Fibroblast of lung (primary cell): ENCODE results near the gene CCNI. TPM values are rescaled to one million over a fixed set of nuclear protein-coding genes. Genes with fewer than 3 reads are reported as not detected.
A peak's percentile ranks its signal among the peaks of the same experiment; 100 is the strongest.

Experiments
- DNase-seq, 2 donors: peaks; one replicate each; pipeline versions ENCODE4 v3.0.0 to v3.0.0-alpha.2; 2010; ENCODE audit warnings: low read depth in 2 of 2
- H2AFZ ChIP-seq: 2 replicates; pipeline ENCODE4 v1.5.1; 2012; ENCODE audit warnings: low read length, control low read depth, inconsistent platforms
- H3K27ac ChIP-seq: 2 replicates; pipeline ENCODE4 v1.5.1; 2011; ENCODE audit warnings: low read length, control low read depth; ENCODE audit not compliant: insufficient read depth
- H3K27me3 ChIP-seq: 2 replicates; pipeline ENCODE4 v1.5.1; 2011; ENCODE audit warnings: mild to moderate bottlenecking, low read length; ENCODE audit not compliant: control insufficient read depth, insufficient read depth
- H3K36me3 ChIP-seq: 2 replicates; pipeline ENCODE4 v1.5.1; 2011; ENCODE audit warnings: low read length; ENCODE audit not compliant: control insufficient read depth, insufficient read depth
- H3K4me1 ChIP-seq: 2 replicates; pipeline ENCODE4 v1.5.1; 2011; ENCODE audit warnings: low read length; ENCODE audit not compliant: control insufficient read depth, insufficient read depth; ENCODE audit errors: extremely low read depth
- H3K4me2 ChIP-seq: 2 replicates; pipeline ENCODE4 v1.5.1; 2011; ENCODE audit warnings: low read length, control low read depth; ENCODE audit not compliant: insufficient read depth; ENCODE audit errors: extremely low read depth
- H3K4me3 ChIP-seq, 4 experiments: fragments of 200-600 bp in 1 of 4; sonication (generic) in 1 of 4; replicated peaks in 1 of 4; 2 replicates each; pipeline ENCODE4 v1.5.1; 2011 to 2016; ENCODE audit warnings: low read length in 4 of 4, low read depth in 3 of 4, mild to moderate bottlenecking in 3 of 4, control low read depth in 2 of 4, inconsistent platforms in 1 of 4, mixed read lengths in 1 of 4; ENCODE audit not compliant: insufficient read depth in 1 of 4; ENCODE audit errors: control extremely low read depth in 1 of 4
- H3K79me2 ChIP-seq: 2 replicates; pipeline ENCODE4 v1.5.1; 2012; ENCODE audit warnings: mild to moderate bottlenecking, low read length, inconsistent platforms; ENCODE audit not compliant: control insufficient read depth, insufficient read depth
- H3K9ac ChIP-seq: 2 replicates; pipeline ENCODE4 v1.5.1; 2011; ENCODE audit warnings: mild to moderate bottlenecking, low read length, control low read depth; ENCODE audit not compliant: insufficient read depth
- H3K9me3 ChIP-seq: 2 replicates; pipeline ENCODE4 v1.5.1; 2012; ENCODE audit warnings: low read depth, low read length; ENCODE audit not compliant: control insufficient read depth, insufficient read depth
- H4K20me1 ChIP-seq: 2 replicates; pipeline ENCODE4 v1.5.1; 2011; ENCODE audit warnings: low read length; ENCODE audit not compliant: control insufficient read depth, insufficient read depth; ENCODE audit errors: extremely low read depth
- EZH2 ChIP-seq: IDR thresholded peaks from 2 replicates; pipeline ENCODE4 v1.5.1; 2012; ENCODE audit warnings: low read length, control low read depth, mild to moderate bottlenecking; ENCODE audit errors: missing control alignments
- polyA plus RNA-seq, 2 donors: library from polyadenylated mRNA; depleted of rRNA in 1 of 2; stranded (reverse) in 1 of 2; unstranded in 1 of 2; fragments of >200 nt; gene quantifications; 2 replicates each; pipeline ENCODE4 v1.2.1, GENCODE V29; 2011 to 2012; ENCODE audit warnings: missing spikeins in 1 of 2
- total RNA-seq: library from RNA; depleted of rRNA; stranded (reverse); fragments of >200 nt; gene quantifications from 2 replicates; pipeline ENCODE4 v1.2.1, GENCODE V29; 2014
- TF ChIP-seq, protein P1 (sequence below), 2 donors: IDR thresholded peaks in 1 of 2; conservative IDR thresholded peaks in 1 of 2; 1 replicate in 1 of 2; 2 replicates in 1 of 2; pipeline ENCODE4 v1.5.1; 2011 to 2012; ENCODE audit warnings: low read length in 2 of 2, control low read depth in 1 of 2, inconsistent platforms in 1 of 2, low read depth in 1 of 2, mild to moderate bottlenecking in 1 of 2

CCNI gene
- total and polyA plus RNA-seq, 2 donors (not counting 1 experiment from before 2014, with no cell fraction given) = 151 to 216 TPM

DNA sequence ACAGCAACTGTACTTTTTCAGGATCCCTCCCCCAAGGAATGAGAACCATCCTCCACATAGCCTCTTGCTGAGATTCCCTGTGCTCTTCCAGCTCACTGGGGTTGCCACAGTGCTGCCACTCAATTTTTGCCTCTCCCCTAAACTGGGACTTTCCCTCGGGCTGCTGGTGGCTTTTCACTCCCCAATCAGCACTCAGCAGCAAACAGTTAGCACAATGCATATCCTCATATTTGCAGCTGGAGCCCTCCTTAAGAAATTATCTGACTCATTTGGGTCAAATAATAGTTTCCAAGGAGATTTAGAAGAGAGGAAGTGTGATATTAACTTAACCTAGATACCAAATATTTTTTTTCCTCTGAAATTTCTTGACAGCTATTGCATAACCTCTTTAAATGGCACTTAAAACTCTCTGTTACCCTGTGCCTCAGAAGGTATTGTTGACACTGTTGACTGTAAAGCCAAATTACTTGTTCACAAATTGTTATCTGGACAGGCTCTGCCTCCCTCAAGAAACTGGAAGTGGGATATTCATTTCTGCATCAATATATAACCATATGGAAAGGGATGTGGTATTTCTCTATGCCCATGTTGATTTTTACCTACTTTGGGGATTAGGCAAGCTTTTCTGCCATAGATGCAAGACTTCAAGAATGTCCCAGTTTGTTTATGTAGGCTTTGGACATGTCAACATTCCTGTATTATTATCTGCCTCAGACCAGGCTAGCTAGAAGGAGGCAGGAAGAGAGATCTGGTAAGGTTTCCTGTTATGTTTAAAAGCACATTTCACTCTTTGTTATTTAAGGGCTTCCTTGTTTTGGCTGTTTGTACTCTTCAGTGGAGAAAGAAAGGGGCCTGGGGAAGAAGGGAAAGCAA, 68.2 kb downstream of the CCNI start:
- no peak overlapping the region for H3K4me2 ChIP-seq
- H3K4me1 ChIP-seq = peaks cover 49% of the 10 kb centered on the region
- no peak overlapping the region for H3K9ac ChIP-seq
- no peak overlapping the region for H2AFZ ChIP-seq
- peak overlapping the region; percentile 73 for H3K27ac ChIP-seq
- H3K4me3 ChIP-seq = no peak overlapping the region
- DNase-seq = peak; percentile 75 to 79
- H3K27me3 ChIP-seq = no peaks in the 10 kb centered on the region
- H3K36me3 ChIP-seq = peaks cover 7% of the 10 kb centered on the region
- H3K9me3 ChIP-seq = no peaks in the 10 kb centered on the region
- H3K79me2 ChIP-seq = peaks cover 40% of the 10 kb centered on the region
- no peaks in the 10 kb centered on the region for H4K20me1 ChIP-seq
- TF ChIP-seq, protein P1, sequence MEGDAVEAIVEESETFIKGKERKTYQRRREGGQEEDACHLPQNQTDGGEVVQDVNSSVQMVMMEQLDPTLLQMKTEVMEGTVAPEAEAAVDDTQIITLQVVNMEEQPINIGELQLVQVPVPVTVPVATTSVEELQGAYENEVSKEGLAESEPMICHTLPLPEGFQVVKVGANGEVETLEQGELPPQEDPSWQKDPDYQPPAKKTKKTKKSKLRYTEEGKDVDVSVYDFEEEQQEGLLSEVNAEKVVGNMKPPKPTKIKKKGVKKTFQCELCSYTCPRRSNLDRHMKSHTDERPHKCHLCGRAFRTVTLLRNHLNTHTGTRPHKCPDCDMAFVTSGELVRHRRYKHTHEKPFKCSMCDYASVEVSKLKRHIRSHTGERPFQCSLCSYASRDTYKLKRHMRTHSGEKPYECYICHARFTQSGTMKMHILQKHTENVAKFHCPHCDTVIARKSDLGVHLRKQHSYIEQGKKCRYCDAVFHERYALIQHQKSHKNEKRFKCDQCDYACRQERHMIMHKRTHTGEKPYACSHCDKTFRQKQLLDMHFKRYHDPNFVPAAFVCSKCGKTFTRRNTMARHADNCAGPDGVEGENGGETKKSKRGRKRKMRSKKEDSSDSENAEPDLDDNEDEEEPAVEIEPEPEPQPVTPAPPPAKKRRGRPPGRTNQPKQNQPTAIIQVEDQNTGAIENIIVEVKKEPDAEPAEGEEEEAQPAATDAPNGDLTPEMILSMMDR (conservative IDR thresholded peaks at IDR 0.05 in 1 of 2, IDR thresholded peaks at IDR 0.05 in 1 of 2; ENCODE audit: low read depth in 1 of 2, low read length in 2 of 2) = no peak
- TF ChIP-seq EZH2 = no peak

DNA sequence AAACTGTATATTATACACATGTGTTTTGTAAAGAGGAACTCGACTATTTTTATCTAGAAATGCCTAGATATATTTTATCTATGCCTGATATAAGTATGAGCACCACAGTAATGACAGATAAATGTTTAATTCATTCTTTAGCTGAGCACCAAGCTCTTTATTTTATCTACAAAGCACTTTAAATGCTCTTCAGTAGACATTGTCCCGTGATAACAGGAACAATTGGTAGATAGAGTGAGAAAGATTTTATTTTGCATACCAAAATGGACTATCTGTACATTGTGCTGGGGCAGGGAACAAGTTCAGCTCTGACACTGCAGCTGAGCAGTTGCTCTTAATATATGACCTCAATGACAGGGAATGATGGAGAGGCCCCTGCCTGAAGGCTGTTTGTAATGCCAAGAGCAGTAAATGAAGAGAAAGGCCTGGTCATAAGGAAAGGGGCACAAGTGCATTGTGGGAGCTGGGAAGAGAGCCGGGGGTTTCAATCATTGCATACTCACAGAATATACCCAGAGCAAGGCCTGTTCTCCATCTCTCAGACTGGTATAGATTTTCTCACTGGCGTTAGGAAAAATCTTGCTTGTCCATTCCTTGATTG, 68.9 kb downstream of the CCNI start:
- no peak overlapping the region for H3K9ac ChIP-seq
- H3K9me3 ChIP-seq = no peaks in the 10 kb centered on the region
- H4K20me1 ChIP-seq = no peaks in the 10 kb centered on the region
- no peaks in the 10 kb centered on the region for H3K27me3 ChIP-seq
- H3K27ac ChIP-seq = peak overlapping the region; percentile 73
- no peak for TF ChIP-seq EZH2
- TF ChIP-seq, protein P1 (conservative IDR thresholded peaks at IDR 0.05 in 1 of 2, IDR thresholded peaks at IDR 0.05 in 1 of 2; ENCODE audit: low read depth in 1 of 2, low read length in 2 of 2) = no peak
- peak in 1 of 2 donors; percentile 30 for DNase-seq
- peaks cover 7% of the 10 kb centered on the region for H3K36me3 ChIP-seq
- no peak overlapping the region for H3K4me2 ChIP-seq
- no peak overlapping the region for H2AFZ ChIP-seq
- H3K4me1 ChIP-seq = peaks cover 48% of the 10 kb centered on the region
- H3K4me3 ChIP-seq = no peak overlapping the region
- H3K79me2 ChIP-seq = peaks cover 40% of the 10 kb centered on the region

DNA sequence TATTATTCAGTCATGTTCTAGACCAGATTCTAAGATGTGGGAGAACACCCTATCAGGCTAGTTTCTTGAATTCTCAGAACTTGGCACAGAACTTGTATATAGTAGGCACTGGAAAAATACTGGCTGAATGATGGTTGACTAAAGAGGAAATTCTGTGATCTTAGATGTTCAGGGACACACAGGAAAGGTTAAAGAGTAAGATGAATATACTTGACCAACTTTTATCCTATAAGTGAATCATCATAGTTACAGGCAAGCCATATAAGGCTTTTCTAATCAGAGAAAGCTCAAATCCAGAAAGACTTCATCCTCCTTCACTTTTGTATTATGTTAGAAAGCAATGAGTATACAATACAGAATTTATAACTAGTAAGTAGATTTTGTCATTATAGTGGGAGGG, 72.4 kb downstream of the CCNI start:
- H3K4me1 ChIP-seq = peaks cover 34% of the 10 kb centered on the region
- no peak for DNase-seq
- no peaks in the 10 kb centered on the region for H3K27me3 ChIP-seq
- H3K27ac ChIP-seq = peak overlapping the region; percentile 0
- H2AFZ ChIP-seq = no peak overlapping the region
- H3K79me2 ChIP-seq = peaks cover 29% of the 10 kb centered on the region
- H3K36me3 ChIP-seq = peaks cover 7% of the 10 kb centered on the region
- H3K9me3 ChIP-seq = no peaks in the 10 kb centered on the region
- TF ChIP-seq, protein P1 (conservative IDR thresholded peaks at IDR 0.05 in 1 of 2, IDR thresholded peaks at IDR 0.05 in 1 of 2; ENCODE audit: low read depth in 1 of 2, low read length in 2 of 2) = no peak
- no peak for TF ChIP-seq EZH2
- H4K20me1 ChIP-seq = no peaks in the 10 kb centered on the region
- H3K9ac ChIP-seq = no peak overlapping the region
- no peak overlapping the region for H3K4me3 ChIP-seq
- no peak overlapping the region for H3K4me2 ChIP-seq
